GM08714 (cell line): Measurements from ENCODE around the gene LYSMD1.
"Not testable (repeated sequence)": the region's sequence is repeated elsewhere in the genome, so short reads cannot be mapped to it uniquely, and the experiment has no call there.

ENCODE experiments used
- H3K4me3 ChIP-seq: fragments of 200-500 bp; sonication (Bioruptor generic); 2 replicates; pipeline ENCODE4 v1.5.1; 2014; ENCODE audit warnings: mild to moderate bottlenecking, low read length, inconsistent platforms
- ZNF274 ChIP-seq: IDR thresholded peaks from 2 replicates; pipeline ENCODE4 v1.6.1; 2012; ENCODE audit warnings: mild to moderate bottlenecking, low read depth, low read length

Gene LYSMD1

GRCh38 chr1:151165738-151166504 is at the start of gene LYSMD1, which contains the start of gene SCNM1:
Gene LYSMD1, minus strand, starts transcription at chr1:151165902. Its CDS starts 644 bp downstream, at chr1:151165258.
Gene SCNM1, plus strand, starts transcription at chr1:151166144. Its CDS starts 9 bp downstream, at chr1:151166153.
- no peak for TF ChIP-seq ZNF274
- H3K4me3 ChIP-seq, result peak within 1 kb of the TSS; percentile 87

GRCh38 chr1:151213560-151213959 is 47.9 kb upstream of the LYSMD1 start:
- TF ChIP-seq ZNF274, result no peak
- no peak overlapping the region for H3K4me3 ChIP-seq

GRCh38 chr1:151211972-151212705 is 46.4 kb upstream of the LYSMD1 start:
- H3K4me3 ChIP-seq, result no peak overlapping the region
- no peak for TF ChIP-seq ZNF274

GRCh38 chr1:151210830-151211229 is 45.1 kb upstream of the LYSMD1 start:
- no peak for TF ChIP-seq ZNF274
- H3K4me3 ChIP-seq, result no peak overlapping the region

GRCh38 chr1:151205381-151205965 is 39.8 kb upstream of the LYSMD1 start:
- H3K4me3 ChIP-seq, result not testable (repeated sequence)

GRCh38 chr1:151199873-151200581 is 34.3 kb upstream of the LYSMD1 start:
- TF ChIP-seq ZNF274, result no peak
- peak overlapping the region; percentile 94 for H3K4me3 ChIP-seq

- H3K4me3 ChIP-seq, result peak within 1 kb of the TSS; percentile 94
- TF ChIP-seq ZNF274, result no peak
Observed at GRCh38 chr1:151198254-151199127, 32.8 kb upstream of the LYSMD1 start, which contains the start of gene PIP5K1A. Gene PIP5K1A, plus strand, starts transcription at chr1:151198552. Its CDS starts 445 bp downstream, at chr1:151198997.

- TF ChIP-seq ZNF274, result no peak
- peak overlapping the region; percentile 94 for H3K4me3 ChIP-seq
Observed at GRCh38 chr1:151197863-151198253, 32.2 kb upstream of the LYSMD1 start.

GRCh38 chr1:151196292-151196800 is 30.6 kb upstream of the LYSMD1 start:
- no peak for TF ChIP-seq ZNF274
- peak overlapping the region; percentile 35; the same call in 1 of the 2 replicates for H3K4me3 ChIP-seq

- H3K4me3 ChIP-seq, result not testable (repeated sequence)
Observed at GRCh38 chr1:151194894-151195594, 29.3 kb upstream of the LYSMD1 start.

GRCh38 chr1:151193856-151194255 is 28.2 kb upstream of the LYSMD1 start:
- no peak overlapping the region for H3K4me3 ChIP-seq

GRCh38 chr1:151193304-151193703 is 27.6 kb upstream of the LYSMD1 start:
- no peak for TF ChIP-seq ZNF274

More at GRCh38 chr1:151193856-151194255, 28.2 kb upstream of the LYSMD1 start:
- no peak for TF ChIP-seq ZNF274

More at GRCh38 chr1:151193304-151193703, 27.6 kb upstream of the LYSMD1 start:
- no peak overlapping the region for H3K4me3 ChIP-seq
